ENCODE data around the gene VCL. TPM values are rescaled to one million over a fixed set of nuclear protein-coding genes. Genes with fewer than 3 reads are reported as not detected.

VCL gene
- total and polyA plus RNA-seq, 2 of the 8 experiments (the other 6 are each of a cell fraction or from before 2014, with no cell fraction given) = 119 to 377 TPM

DNA sequence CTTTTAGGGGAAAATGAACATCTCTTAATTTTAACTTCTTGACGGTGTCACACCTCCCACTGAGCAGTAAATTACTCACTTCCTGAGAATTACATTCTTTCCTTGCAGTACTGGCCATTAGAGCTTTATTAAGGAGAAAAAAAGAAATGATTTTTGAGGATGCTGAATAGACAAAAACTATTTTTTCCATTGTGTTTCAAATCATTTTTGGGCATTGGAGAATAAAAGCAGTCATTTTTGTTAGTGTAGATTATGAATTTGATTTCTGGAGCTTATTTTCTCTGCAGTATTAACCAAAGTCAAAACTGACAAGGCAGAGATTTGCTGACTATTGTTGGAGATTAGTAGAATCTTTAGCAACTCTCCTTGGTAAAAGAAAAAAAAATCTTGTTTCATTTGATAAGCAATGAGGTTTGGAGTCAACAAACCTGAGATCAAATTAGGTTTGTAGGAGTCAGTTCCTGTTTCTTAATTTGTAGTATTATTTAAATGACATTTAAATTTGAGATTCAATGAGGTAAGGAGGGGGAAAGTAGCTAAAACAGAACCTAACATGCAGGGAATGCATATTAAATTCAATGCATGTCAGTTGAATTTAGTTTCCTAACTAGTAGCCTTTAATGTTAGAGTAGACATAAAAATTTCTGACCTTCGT, 82.1 kb downstream of the VCL start:
- DNase-seq (ENCODE audit: low read depth in 1 of 2, low spot score in 2 of 2) (no peak), FAIRE-seq (no peak)
- Histone ChIP-seq H4K8ac (ENCODE audit: extremely low read depth, insufficient read depth, low read length) (no peak overlapping the region), H3K79me2 (ENCODE audit: control insufficient read depth in 1 of 2, insufficient read depth in 2 of 2, low read length in 2 of 2) (peaks cover 0 to 29% of the 10 kb centered on the region in 2 experiments; a peak in 2 of 4 replicates), H2BK5ac (ENCODE audit: low read depth, low read length) (no peak overlapping the region), H3K4me1 (replicated peaks in 1 of 4; ENCODE audit: control insufficient read depth in 3 of 4, insufficient read depth in 4 of 4, low read length in 3 of 4) (peaks cover 0 to 15% (median 2%) of the 10 kb centered on the region in 4 experiments; a peak in 3 of 7 replicates), H3K27ac (ENCODE audit: low read depth, low read length) (no peak overlapping the region), H2AFZ (ENCODE audit: low read length) (no peak overlapping the region), H3K23me2 (ENCODE audit: low read depth, low read length) (no peaks in the 10 kb centered on the region), H3K9me3 (ENCODE audit: insufficient read depth in 2 of 2, low read depth in 1 of 2, low read length in 1 of 2) (no peaks in the 10 kb centered on the region), H3K23ac (ENCODE audit: insufficient read length) (no peak overlapping the region), H3K18ac (ENCODE audit: extremely low read depth, low read length) (no peak overlapping the region), H3K79me1 (ENCODE audit: low read depth, low read length) (no peaks in the 10 kb centered on the region; the same call in 1 of the 2 replicates), H3K4me2 (ENCODE audit: insufficient read depth in 1 of 2, low read depth in 2 of 2, low read length in 2 of 2) (peak overlapping the region in 1 of 2 experiments; percentile 18; a peak in 1 of 4 replicates), H4K91ac (replicated peaks; ENCODE audit: insufficient read length, low read length) (no peak overlapping the region), H3K14ac (ENCODE audit: insufficient read length) (no peak overlapping the region), H4K20me1 (replicated peaks in 1 of 2; ENCODE audit: control insufficient read depth in 1 of 2, insufficient read depth in 2 of 2, low read length in 2 of 2) (no peaks in the 10 kb centered on the region), H4K5ac (ENCODE audit: insufficient read length, low read depth, low read length) (no peak overlapping the region), H3K9ac (replicated peaks in 1 of 4; ENCODE audit: extremely low read depth in 1 of 4, low read depth in 3 of 4, low read length in 3 of 4) (no peak overlapping the region), H3K4me3 (ENCODE audit: extremely low read depth in 1 of 4, insufficient read depth in 2 of 4, low read depth in 3 of 4, low read length in 4 of 4) (peak overlapping the region in 1 of 4 experiments; percentile 23; a peak in 1 of 8 replicates), H2BK120ac (replicated peaks; ENCODE audit: low read depth, low read length) (no peak overlapping the region), H2AK5ac (ENCODE audit: low read depth, low read length) (no peak overlapping the region), H3K27me3 (replicated peaks in 1 of 4; ENCODE audit: control insufficient read depth in 3 of 4, extremely low read depth in 1 of 4, insufficient read depth in 3 of 4, low read length in 3 of 4) (no peaks in the 10 kb centered on the region), H3K36me3 (ENCODE audit: control insufficient read depth in 2 of 4, insufficient read depth in 4 of 4, low read length in 3 of 4) (peaks cover 10 to 31% (median 21%) of the 10 kb centered on the region in 4 experiments), H3K4ac (replicated peaks; ENCODE audit: insufficient read length, low read depth, low read length) (no peak overlapping the region), H2BK20ac (ENCODE audit: low read length) (no peak overlapping the region), H3K56ac (replicated peaks; ENCODE audit: insufficient read length, low read depth, low read length) (no peak overlapping the region), H2BK12ac (ENCODE audit: low read depth, low read length) (no peak overlapping the region), H2BK15ac (ENCODE audit: low read length) (no peak overlapping the region)
- POLR2A ChIA-PET (ENCODE audit: partially characterized antibody) = interaction anchor here (1.3 to 3.6 kb wide), 4 partner anchors 81 to 194 kb away, joined by 3 to 21 read pairs (median 4); no protein-coding TSS in a partner anchor
- CTCF ChIA-PET (ENCODE audit: partially characterized antibody) = interaction anchor here (0.7 to 3.4 kb wide), 18 partner anchors 11 to 193 kb away, joined by 3 to 20 read pairs (median 3); no protein-coding TSS in a partner anchor
- 30% methylated on average over 2 of the region's 2 CpGs; no CpG with 5 or more reads in 1 of the 2 experiments for WGBS, 2 experiments (ENCODE audit: extremely low coverage in 1 of 2, insufficient coverage in 1 of 2, insufficient read length in 1 of 2, insufficient replicate concordance in 2 of 2, low coverage in 1 of 2, low lambda C conversion rate in 2 of 2, missing lambda C conversion rate in 1 of 2)
- TF ChIP-seq RNF2 (IDR thresholded peaks at IDR 0.05; ENCODE audit: borderline replicate concordance, low read depth, low read length, missing control alignments, poor library complexity, severe bottlenecking) (no peak), CHD1 (IDR thresholded peaks at IDR 0.05; ENCODE audit: low read depth, low read length) (no peak), MAFK (IDR thresholded peaks at IDR 0.05; ENCODE audit: low read depth, low read length) (peak; percentile 35; the same call in 1 of the 2 replicates)

Data from H1 (cell line).